ENCODE data around the gene TSNAXIP1. TPM values are rescaled to one million over a fixed set of nuclear protein-coding genes. Genes with fewer than 3 reads are reported as not detected.
"Not testable (repeated sequence)": the region's sequence is repeated elsewhere in the genome, so short reads cannot be mapped to it uniquely, and the experiment has no call there.

TSNAXIP1 gene
- total and polyA plus RNA-seq, 2 donors (not counting 1 experiment from before 2014, with no cell fraction given): 0.97 to 1.2 TPM

DNA sequence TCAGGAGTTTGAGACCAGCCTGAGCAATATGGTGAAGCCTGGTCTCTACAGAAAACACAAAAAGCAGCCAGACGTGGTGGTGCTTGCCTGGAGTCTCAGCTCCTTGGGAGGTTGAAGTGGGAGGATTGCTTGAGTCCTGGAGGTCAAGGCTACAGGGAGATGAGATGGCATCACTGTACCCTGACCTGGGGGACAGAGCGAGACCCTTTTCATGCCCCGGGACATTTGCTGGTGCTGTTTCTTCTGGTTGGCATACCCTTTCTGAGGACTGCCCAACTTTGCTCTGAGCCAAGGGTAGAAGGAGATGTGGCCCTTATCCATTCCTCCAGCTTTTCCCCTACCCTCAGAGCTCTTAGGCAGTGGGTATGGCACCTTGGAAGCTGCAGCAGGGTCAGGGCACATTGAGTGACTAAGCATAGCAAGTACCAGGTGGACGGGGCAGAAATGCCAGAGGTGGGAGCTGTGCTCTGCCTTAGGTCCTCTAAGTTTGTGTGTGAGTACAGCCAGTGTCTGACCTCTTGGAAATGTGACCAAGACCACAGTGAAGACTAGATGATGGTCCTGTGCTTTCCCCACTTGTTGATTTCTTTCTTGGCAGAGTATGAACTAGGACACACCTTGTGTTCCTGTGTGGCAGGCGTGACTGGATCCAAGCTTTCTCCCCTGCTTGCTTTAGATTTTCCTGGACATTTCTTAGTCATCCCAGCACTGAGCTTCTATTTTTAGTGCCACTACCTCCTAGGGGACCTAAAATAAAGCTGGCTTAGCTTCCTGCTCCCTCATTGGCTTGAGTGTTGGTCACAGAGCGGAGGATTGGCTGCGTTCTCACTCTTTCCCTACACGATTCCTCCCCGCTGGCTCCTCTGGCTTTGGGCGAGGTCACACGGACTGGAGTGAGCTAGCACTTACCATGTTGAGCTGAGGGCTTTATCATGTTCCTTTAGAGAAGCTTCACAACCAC is 56.2 kb downstream of the TSNAXIP1 start:
- Histone ChIP-seq H4K20me1 (ENCODE audit: control insufficient read depth, insufficient read depth, low read length, poor library complexity, severe bottlenecking) (peaks cover 36% of the 10 kb centered on the region), H3K79me2 (ENCODE audit: control insufficient read depth, insufficient read depth, low read length) (peaks cover 65% of the 10 kb centered on the region), H3K4me2 (replicated peaks; ENCODE audit: low read depth, low read length, poor library complexity, severe bottlenecking) (no peak overlapping the region), H2AFZ (ENCODE audit: insufficient read depth, low read depth, low read length, poor library complexity, severe bottlenecking) (no peak overlapping the region), H3K4me3 (ENCODE audit: control extremely low read depth in 1 of 5, extremely low read depth in 1 of 5, insufficient read depth in 1 of 5, low read depth in 2 of 5, low read length in 4 of 5) (no peak overlapping the region), H3K4me1 (ENCODE audit: control insufficient read depth in 2 of 2, insufficient read depth in 2 of 2, low read length in 2 of 2) (no peaks in the 10 kb centered on the region), H3K27ac (ENCODE audit: low read length in 2 of 2) (no peak overlapping the region), H3K36me3 (replicated peaks in 1 of 2; ENCODE audit: control extremely low read depth in 1 of 2, control insufficient read depth in 1 of 2, extremely low read depth in 1 of 2, insufficient read depth in 2 of 2, low read length in 1 of 2) (peaks cover 0 to 29% of the 10 kb centered on the region in 2 experiments), H3K27me3 (replicated peaks in 1 of 4; ENCODE audit: control extremely low read depth in 1 of 4, control insufficient read depth in 3 of 4, insufficient read depth in 4 of 4, low read length in 3 of 4) (no peaks in the 10 kb centered on the region), H3K9me3 (ENCODE audit: control extremely low read depth in 1 of 3, control insufficient read depth in 2 of 3, insufficient read depth in 1 of 3, low read length in 2 of 3) (no peaks in the 10 kb centered on the region), H3K9ac (ENCODE audit: low read length) (no peak overlapping the region)
- TF ChIP-seq EZH2 (IDR thresholded peaks at IDR 0.05; ENCODE audit: borderline replicate concordance, insufficient read depth, low read depth, low read length, poor library complexity, severe bottlenecking): no peak
- TF ChIP-seq, protein P1, sequence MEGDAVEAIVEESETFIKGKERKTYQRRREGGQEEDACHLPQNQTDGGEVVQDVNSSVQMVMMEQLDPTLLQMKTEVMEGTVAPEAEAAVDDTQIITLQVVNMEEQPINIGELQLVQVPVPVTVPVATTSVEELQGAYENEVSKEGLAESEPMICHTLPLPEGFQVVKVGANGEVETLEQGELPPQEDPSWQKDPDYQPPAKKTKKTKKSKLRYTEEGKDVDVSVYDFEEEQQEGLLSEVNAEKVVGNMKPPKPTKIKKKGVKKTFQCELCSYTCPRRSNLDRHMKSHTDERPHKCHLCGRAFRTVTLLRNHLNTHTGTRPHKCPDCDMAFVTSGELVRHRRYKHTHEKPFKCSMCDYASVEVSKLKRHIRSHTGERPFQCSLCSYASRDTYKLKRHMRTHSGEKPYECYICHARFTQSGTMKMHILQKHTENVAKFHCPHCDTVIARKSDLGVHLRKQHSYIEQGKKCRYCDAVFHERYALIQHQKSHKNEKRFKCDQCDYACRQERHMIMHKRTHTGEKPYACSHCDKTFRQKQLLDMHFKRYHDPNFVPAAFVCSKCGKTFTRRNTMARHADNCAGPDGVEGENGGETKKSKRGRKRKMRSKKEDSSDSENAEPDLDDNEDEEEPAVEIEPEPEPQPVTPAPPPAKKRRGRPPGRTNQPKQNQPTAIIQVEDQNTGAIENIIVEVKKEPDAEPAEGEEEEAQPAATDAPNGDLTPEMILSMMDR (IDR thresholded peaks at IDR 0.05): no peak
- H3K4me1 Mint-ChIP-seq: peaks cover 13% of the 10 kb centered on the region
- ChIA-PET CTCF (interaction anchor here (0.6 to 3.0 kb wide), 4 partner anchors 21 to 357 kb away, joined by 3 to 23 read pairs (median 10); partner anchors contain the start of gene NRN1L), POLR2A (no interaction called here)
- no peak overlapping the region for H3K27ac Mint-ChIP-seq
- DNase-seq (no peak), ATAC-seq (ENCODE audit: low read depth) (no peak)
- no peak overlapping the region for H3K4me3 Mint-ChIP-seq
- no peaks in the 10 kb centered on the region for H3K9me3 Mint-ChIP-seq (ENCODE audit: insufficient read depth)
- 94% methylated on average over 11 of the region's 11 CpGs for WGBS (ENCODE audit: insufficient coverage)
- intact Hi-C loops (cut with micrococcal nuclease): no loop called here
- H3K27me3 Mint-ChIP-seq: no peaks in the 10 kb centered on the region

DNA sequence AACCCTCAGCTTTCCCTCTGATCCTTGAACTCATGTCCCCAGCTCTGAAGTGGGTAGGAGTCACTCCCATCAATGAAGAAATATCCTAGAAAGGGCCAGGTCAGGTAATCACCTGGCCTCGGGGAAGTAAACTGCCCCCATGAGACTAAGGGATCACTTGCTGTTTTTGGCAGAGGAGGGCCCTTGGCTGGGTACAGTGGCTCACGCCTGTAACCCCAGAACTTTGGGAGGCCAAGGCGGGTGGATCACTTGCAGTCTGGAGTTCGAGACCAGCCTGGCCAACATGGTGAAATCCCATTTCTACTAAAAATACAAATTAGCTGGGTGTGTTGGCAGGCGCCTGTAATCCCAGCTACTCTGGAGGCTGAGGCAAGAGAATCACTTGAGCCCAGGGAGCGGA is 57.4 kb downstream of the TSNAXIP1 start:
- peaks cover 0 to 38% of the 10 kb centered on the region in 2 experiments for H3K36me3 ChIP-seq (replicated peaks in 1 of 2; ENCODE audit: control extremely low read depth in 1 of 2, control insufficient read depth in 1 of 2, extremely low read depth in 1 of 2, insufficient read depth in 2 of 2, low read length in 1 of 2)
- not testable (repeated sequence) for H3K4me3 Mint-ChIP-seq; H3K27ac ChIP-seq (ENCODE audit: low read length in 2 of 2); H3K4me2 ChIP-seq (replicated peaks; ENCODE audit: low read depth, low read length, poor library complexity, severe bottlenecking); H3K27me3 Mint-ChIP-seq; H3K9me3 Mint-ChIP-seq (ENCODE audit: insufficient read depth); DNase-seq; H3K27ac Mint-ChIP-seq; H3K9me3 ChIP-seq (ENCODE audit: control extremely low read depth in 1 of 3, control insufficient read depth in 2 of 3, insufficient read depth in 1 of 3, low read length in 2 of 3); H3K4me1 Mint-ChIP-seq; H3K4me1 ChIP-seq (ENCODE audit: control insufficient read depth in 2 of 2, insufficient read depth in 2 of 2, low read length in 2 of 2); H3K9ac ChIP-seq (ENCODE audit: low read length); H2AFZ ChIP-seq (ENCODE audit: insufficient read depth, low read depth, low read length, poor library complexity, severe bottlenecking); H3K4me3 ChIP-seq (ENCODE audit: control extremely low read depth in 1 of 5, extremely low read depth in 1 of 5, insufficient read depth in 1 of 5, low read depth in 2 of 5, low read length in 4 of 5); H3K27me3 ChIP-seq (replicated peaks in 1 of 4; ENCODE audit: control extremely low read depth in 1 of 4, control insufficient read depth in 3 of 4, insufficient read depth in 4 of 4, low read length in 3 of 4); ATAC-seq (ENCODE audit: low read depth)
- peaks cover 29% of the 10 kb centered on the region for H4K20me1 ChIP-seq (ENCODE audit: control insufficient read depth, insufficient read depth, low read length, poor library complexity, severe bottlenecking)
- ChIA-PET POLR2A (interaction anchor here (0.7 kb wide), 1 partner anchor 585 kb away, joined by 6 read pairs; no protein-coding TSS in a partner anchor), CTCF (interaction anchor here (3.0 kb wide), 1 partner anchor 48 kb away, joined by 23 read pairs; no protein-coding TSS in a partner anchor)
- intact Hi-C loops (cut with micrococcal nuclease): loop anchor here (2.0 kb wide), 1 partner anchor 47 kb away; no protein-coding TSS in a partner anchor
- H3K79me2 ChIP-seq (ENCODE audit: control insufficient read depth, insufficient read depth, low read length): peaks cover 54% of the 10 kb centered on the region
- WGBS (ENCODE audit: insufficient coverage): 89% methylated on average over 1 of the region's 6 CpGs

Measured in B cell (primary cell).